Ecto neural progenitor cell (in vitro differentiated cells): ENCODE data around the gene LIN52.
A peak's percentile ranks its signal among the peaks of the same experiment; 100 is the strongest.

Experiments used
- DNase-seq: peaks from one replicate; pipeline ENCODE4 v3.0.0-alpha.2; 2018; ENCODE audit warnings: low spot score

Gene LIN52

GRCh38 chr14:74194506-74195274 lies 109.9 kb downstream of the LIN52 start:
- no peak for DNase-seq

- no peak for DNase-seq
These were observed 110.9 kb downstream of the LIN52 start for GRCh38 chr14:74195623-74196022.

GRCh38 chr14:74198441-74199234 lies 113.9 kb downstream of the LIN52 start:
- DNase-seq, result no peak

- DNase-seq, result no peak
These were observed 117.4 kb downstream of the LIN52 start for GRCh38 chr14:74202113-74202512.

GRCh38 chr14:74203639-74204038 lies 118.9 kb downstream of the LIN52 start:
- DNase-seq, result no peak

- no peak for DNase-seq
These were observed 119.7 kb downstream of the LIN52 start for GRCh38 chr14:74204491-74204890.

- no peak for DNase-seq
These were observed 121.1 kb downstream of the LIN52 start for GRCh38 chr14:74205882-74206281.

GRCh38 chr14:74207943-74208342 lies 123.2 kb downstream of the LIN52 start:
- DNase-seq, result no peak

- DNase-seq, result no peak
These were observed 123.9 kb downstream of the LIN52 start for GRCh38 chr14:74208642-74209041.

GRCh38 chr14:74211945-74212580 lies 127.3 kb downstream of the LIN52 start:
- no peak for DNase-seq

GRCh38 chr14:74213907-74214803 lies 129.4 kb downstream of the LIN52 start:
- peak; percentile 39 for DNase-seq

GRCh38 chr14:74216671-74217070 lies 131.9 kb downstream of the LIN52 start:
- peak; percentile 41 for DNase-seq

- peak; percentile 91 for DNase-seq
These were observed 133.1 kb downstream of the LIN52 start for GRCh38 chr14:74217672-74218448.

GRCh38 chr14:74218462-74218861 lies 133.7 kb downstream of the LIN52 start:
- DNase-seq, result peak; percentile 36

- DNase-seq, result peak; percentile 29
These were observed 134.8 kb downstream of the LIN52 start for GRCh38 chr14:74219277-74220205.

GRCh38 chr14:74220991-74221390 lies 136.2 kb downstream of the LIN52 start:
- DNase-seq, result peak; percentile 47

GRCh38 chr14:74221741-74222140 lies 137.0 kb downstream of the LIN52 start:
- DNase-seq, result peak; percentile 72

- no peak for DNase-seq
These were observed 138.3 kb downstream of the LIN52 start for GRCh38 chr14:74223016-74223415.

- DNase-seq, result no peak
These were observed 147.0 kb downstream of the LIN52 start for GRCh38 chr14:74231784-74232183.

- DNase-seq, result no peak
These were observed 150.3 kb downstream of the LIN52 start for GRCh38 chr14:74235017-74235416.
